Breast epithelium (tissue), 3 donors: ENCODE measurements around the gene CDC42SE1.

Experiments used
- CTCF ChIP-seq, 3 donors: fragments of 450-650 bp; IDR thresholded peaks; one replicate each; pipeline ENCODE4 v1.5.1; 2016 to 2017; ENCODE audit warnings: antibody characterized with exemption in 3 of 3, mild to moderate bottlenecking in 3 of 3, moderate library complexity in 3 of 3
- POLR2A ChIP-seq: fragments of 450-650 bp; IDR thresholded peaks from one replicate; pipeline ENCODE4 v1.6.1; 2016; ENCODE audit warnings: antibody characterized with exemption, mild to moderate bottlenecking, moderate library complexity
- POLR2AphosphoS5 ChIP-seq, 3 donors: sonication (generic); formaldehyde crosslinking; IDR thresholded peaks; one replicate each; pipeline ENCODE4 v1.6.1; 2017; ENCODE audit warnings: antibody characterized with exemption in 3 of 3

GRCh38 chr1:151032164-151032563, 27.3 kb downstream of the CDC42SE1 start:
- TF ChIP-seq CTCF (IDR thresholded peaks at IDR 0.05) (no peak), POLR2A (no peak), POLR2AphosphoS5 (IDR thresholded peaks at IDR 0.05) (no peak)
